CD4-positive, alpha-beta T cell treated with Interleukin-17A for 4 hours (primary cell): ENCODE results near the gene KIAA1549.

Experiments
- DNase-seq: peaks from one replicate; pipeline ENCODE4 v3.0.0-alpha.2; 2020; ENCODE audit warnings: mixed read lengths

Gene KIAA1549

GRCh38 chr7:138974675-138975292 is 6.4 kb downstream of the KIAA1549 start:
- DNase-seq, result no peak

GRCh38 chr7:138974103-138974502 is 7.1 kb downstream of the KIAA1549 start:
- no peak for DNase-seq

- no peak for DNase-seq
Measured at GRCh38 chr7:138970952-138971351, 10.2 kb downstream of the KIAA1549 start.

GRCh38 chr7:138970446-138970845 is 10.7 kb downstream of the KIAA1549 start:
- no peak for DNase-seq

GRCh38 chr7:138967159-138967558 is 14.0 kb downstream of the KIAA1549 start:
- DNase-seq, result no peak

- no peak for DNase-seq
Measured at GRCh38 chr7:138964624-138965436, 16.4 kb downstream of the KIAA1549 start.

- no peak for DNase-seq
Measured at GRCh38 chr7:138963675-138964074, 17.5 kb downstream of the KIAA1549 start.

GRCh38 chr7:138962561-138963270 is 18.5 kb downstream of the KIAA1549 start:
- no peak for DNase-seq

GRCh38 chr7:138961159-138961558 is 20.0 kb downstream of the KIAA1549 start:
- DNase-seq, result no peak

GRCh38 chr7:138958391-138958956 is 22.7 kb downstream of the KIAA1549 start:
- DNase-seq, result no peak

GRCh38 chr7:138957753-138958390 is 23.3 kb downstream of the KIAA1549 start:
- DNase-seq, result no peak

GRCh38 chr7:138957217-138957616 is 24.0 kb downstream of the KIAA1549 start:
- DNase-seq, result no peak

GRCh38 chr7:138954545-138955475 is 26.4 kb downstream of the KIAA1549 start:
- no peak for DNase-seq

- no peak for DNase-seq
Measured at GRCh38 chr7:138952791-138953190, 28.4 kb downstream of the KIAA1549 start.

GRCh38 chr7:138951953-138952352 is 29.2 kb downstream of the KIAA1549 start:
- DNase-seq, result no peak

- no peak for DNase-seq
Measured at GRCh38 chr7:138949421-138950088, 31.6 kb downstream of the KIAA1549 start.

- DNase-seq, result no peak
Measured at GRCh38 chr7:138948403-138948802, 32.8 kb downstream of the KIAA1549 start.

- DNase-seq, result no peak
Measured at GRCh38 chr7:138945821-138946220, 35.4 kb downstream of the KIAA1549 start.

- DNase-seq, result no peak
Measured at GRCh38 chr7:138945154-138945553, 36.0 kb downstream of the KIAA1549 start.

- no peak for DNase-seq
Measured at GRCh38 chr7:138944592-138944991, 36.6 kb downstream of the KIAA1549 start.

- no peak for DNase-seq
Measured at GRCh38 chr7:138943061-138943460, 38.1 kb downstream of the KIAA1549 start.
